Activated naive CD8-positive, alpha-beta T cell treated with anti-CD3 and anti-CD28 coated beads for 36 hours (primary cell): Measurements from ENCODE around the gene PSPN. TPM values are rescaled to one million over a fixed set of nuclear protein-coding genes. Genes with fewer than 3 reads are reported as not detected.

Experiments used
- DNase-seq: peaks from one replicate; pipeline ENCODE4 v3.0.0; 2021
- H3K27ac Mint-ChIP-seq: one replicate; pipeline ENCODE4 v1.8.0; 2022; ENCODE audit warnings: mild to moderate bottlenecking, moderate library complexity, mixed read lengths
- H3K27me3 Mint-ChIP-seq: one replicate; pipeline ENCODE4 v1.8.0; 2022; ENCODE audit warnings: mild to moderate bottlenecking, mixed read lengths
- H3K36me3 Mint-ChIP-seq: one replicate; pipeline ENCODE4 v1.8.0; 2021; ENCODE audit warnings: mild to moderate bottlenecking, mixed read lengths
- H3K4me1 Mint-ChIP-seq: one replicate; pipeline ENCODE4 v1.8.0; 2021; ENCODE audit warnings: mixed read lengths
- H3K4me3 Mint-ChIP-seq: one replicate; pipeline ENCODE4 v1.8.0; 2022; ENCODE audit warnings: mild to moderate bottlenecking, moderate library complexity, mixed read lengths
- H3K9me3 Mint-ChIP-seq: one replicate; pipeline ENCODE4 v1.8.0; 2022; ENCODE audit warnings: mixed read lengths
- total RNA-seq, 2 experiments: library from RNA; stranded (reverse); gene quantifications; one replicate each; pipeline ENCODE4 v1.2.3, GENCODE V29; 2021

PSPN gene
- total RNA-seq, 2 experiments from 2014 or later = 0.92 to 1.2 TPM

DNA sequence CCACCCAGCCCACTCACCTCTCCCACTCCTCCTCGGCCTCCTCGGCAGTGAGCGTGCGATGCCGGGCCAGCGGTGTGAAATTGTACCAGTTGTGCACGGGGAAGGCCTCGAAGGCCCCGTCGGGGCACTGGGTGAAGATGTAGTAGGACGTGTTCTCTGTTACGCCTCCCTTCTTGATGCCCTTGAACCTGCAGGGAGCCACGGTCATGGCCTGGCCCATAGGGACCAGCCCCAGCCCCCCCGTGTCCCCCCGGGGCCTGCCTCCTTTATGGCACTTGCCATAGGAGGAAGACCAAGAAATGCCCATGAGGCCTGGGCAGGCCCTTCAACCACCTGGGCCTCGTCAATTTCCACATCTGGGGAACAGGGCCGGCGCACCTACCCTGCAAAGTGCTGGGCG is 11.6 kb upstream of the PSPN start:
- no peak for DNase-seq
- Mint-ChIP-seq H3K27ac (no peak overlapping the region), H3K27me3 (no peaks in the 10 kb centered on the region), H3K4me3 (no peak overlapping the region), H3K9me3 (no peaks in the 10 kb centered on the region), H3K36me3 (peaks cover 33% of the 10 kb centered on the region), H3K4me1 (peaks cover 11% of the 10 kb centered on the region)

DNA sequence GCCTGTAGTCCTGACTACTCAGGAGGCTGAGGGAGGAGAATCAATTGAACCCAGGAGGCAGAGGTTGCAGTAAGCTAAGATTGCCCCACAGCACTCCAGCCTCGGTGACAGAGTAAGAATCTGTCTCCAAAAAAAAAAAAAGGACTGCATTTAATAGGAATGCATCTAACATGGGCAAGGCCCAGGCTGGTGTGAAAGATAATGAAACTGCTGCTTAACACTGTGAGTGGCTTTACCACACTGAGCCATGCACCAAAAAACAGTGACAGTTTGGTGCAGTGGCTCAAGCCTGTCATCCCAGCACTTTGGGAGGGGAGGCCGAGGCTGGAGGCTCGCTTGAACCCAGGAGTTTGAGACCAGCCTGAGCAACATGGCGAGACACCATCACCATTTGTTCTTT is 8.6 kb upstream of the PSPN start:
- DNase-seq = no peak

DNA sequence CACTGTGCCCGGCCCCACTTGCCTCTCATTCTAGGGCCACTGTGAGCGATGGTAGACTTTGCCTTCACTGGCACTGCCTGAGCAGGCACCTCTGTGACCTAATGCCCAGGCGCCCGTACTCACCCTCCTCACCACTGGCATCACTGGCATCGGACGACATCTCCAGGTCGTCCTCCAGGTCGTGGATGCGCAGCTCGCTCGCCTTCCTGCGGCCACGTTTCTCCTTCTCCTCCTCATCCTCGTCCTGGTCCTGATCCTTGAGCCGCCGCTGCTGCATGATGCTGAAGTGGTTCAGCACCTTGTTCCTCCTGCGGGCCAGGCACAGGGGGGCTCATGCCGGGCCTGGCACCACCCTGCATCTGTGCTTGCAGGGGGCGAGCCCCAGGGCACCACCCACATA is 7.5 kb upstream of the PSPN start:
- no peaks in the 10 kb centered on the region for H3K4me1 Mint-ChIP-seq
- no peak overlapping the region for H3K4me3 Mint-ChIP-seq
- no peak overlapping the region for H3K27ac Mint-ChIP-seq
- peaks cover 42% of the 10 kb centered on the region for H3K36me3 Mint-ChIP-seq
- DNase-seq = no peak
- H3K27me3 Mint-ChIP-seq = no peaks in the 10 kb centered on the region
- H3K9me3 Mint-ChIP-seq = no peaks in the 10 kb centered on the region

More for the DNA sequence above, 8.6 kb upstream of the PSPN start:
- Mint-ChIP-seq H3K36me3 (peaks cover 45% of the 10 kb centered on the region), H3K4me1 (no peaks in the 10 kb centered on the region), H3K9me3 (no peaks in the 10 kb centered on the region), H3K4me3 (no peak overlapping the region), H3K27ac (no peak overlapping the region), H3K27me3 (no peaks in the 10 kb centered on the region)

DNA sequence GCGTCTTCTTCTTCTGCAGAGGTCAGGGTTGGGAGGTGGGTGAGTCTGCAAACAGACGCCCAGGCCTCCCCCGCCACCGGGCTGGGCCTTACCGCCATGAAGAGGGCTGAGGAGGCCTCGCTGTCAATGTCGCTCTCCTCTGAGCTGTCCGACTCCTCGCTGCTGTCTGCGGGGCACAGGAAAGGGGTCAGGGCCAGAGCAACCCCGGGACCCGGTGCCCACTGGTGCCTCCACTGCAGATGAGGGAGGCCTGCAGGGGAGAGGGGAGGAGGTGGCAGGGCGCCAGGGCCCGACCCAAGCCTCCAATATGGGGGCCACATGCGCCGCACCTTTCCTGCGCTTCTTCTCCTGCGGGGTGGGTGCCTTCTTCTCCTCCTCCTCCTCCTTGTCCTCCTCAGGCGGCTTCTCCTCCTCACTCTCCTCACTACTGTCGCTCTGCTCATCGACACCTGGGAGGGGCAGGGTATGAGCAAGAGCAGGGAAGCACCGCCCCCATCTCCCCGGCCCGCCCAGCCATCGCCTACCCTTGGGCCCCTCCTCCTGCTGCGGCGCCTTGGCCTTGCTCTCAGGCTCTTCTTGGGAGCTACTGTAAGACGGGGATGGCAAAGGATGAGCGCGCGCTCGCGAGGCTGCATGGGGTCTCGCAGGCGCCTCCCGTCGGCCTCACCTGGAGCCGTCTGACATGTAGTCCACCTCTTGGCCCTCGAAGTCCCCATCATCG is 5.5 kb upstream of the PSPN start:
- no peak for DNase-seq
- Mint-ChIP-seq H3K4me3 (no peak overlapping the region), H3K36me3 (peaks cover 35% of the 10 kb centered on the region), H3K27ac (no peak overlapping the region), H3K4me1 (no peaks in the 10 kb centered on the region), H3K27me3 (no peaks in the 10 kb centered on the region), H3K9me3 (no peaks in the 10 kb centered on the region)

DNA sequence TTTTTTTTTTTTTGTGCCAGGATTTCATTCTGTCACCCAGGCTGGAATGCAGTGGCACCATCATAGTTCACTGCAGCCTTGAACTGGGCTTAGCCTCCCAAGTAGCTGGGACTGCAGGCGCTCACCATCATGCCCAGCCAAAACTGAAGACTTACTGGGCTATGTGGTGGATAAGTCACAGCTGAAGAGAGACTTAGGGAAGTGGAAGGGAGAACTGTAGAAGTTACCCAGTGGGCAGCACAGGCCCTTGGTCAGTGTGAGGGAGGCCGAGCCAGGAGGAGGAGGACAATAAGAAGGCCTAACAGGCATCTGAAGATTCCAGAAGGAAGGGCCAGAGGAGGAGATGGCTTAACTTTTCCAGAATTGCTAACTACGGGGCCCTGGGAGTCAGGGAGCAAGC is 4.0 kb upstream of the PSPN start:
- H3K4me1 Mint-ChIP-seq = no peaks in the 10 kb centered on the region
- no peak overlapping the region for H3K27ac Mint-ChIP-seq
- peaks cover 29% of the 10 kb centered on the region for H3K36me3 Mint-ChIP-seq
- no peak for DNase-seq
- H3K27me3 Mint-ChIP-seq = no peaks in the 10 kb centered on the region
- H3K4me3 Mint-ChIP-seq = peak overlapping the region; percentile 3
- no peaks in the 10 kb centered on the region for H3K9me3 Mint-ChIP-seq

DNA sequence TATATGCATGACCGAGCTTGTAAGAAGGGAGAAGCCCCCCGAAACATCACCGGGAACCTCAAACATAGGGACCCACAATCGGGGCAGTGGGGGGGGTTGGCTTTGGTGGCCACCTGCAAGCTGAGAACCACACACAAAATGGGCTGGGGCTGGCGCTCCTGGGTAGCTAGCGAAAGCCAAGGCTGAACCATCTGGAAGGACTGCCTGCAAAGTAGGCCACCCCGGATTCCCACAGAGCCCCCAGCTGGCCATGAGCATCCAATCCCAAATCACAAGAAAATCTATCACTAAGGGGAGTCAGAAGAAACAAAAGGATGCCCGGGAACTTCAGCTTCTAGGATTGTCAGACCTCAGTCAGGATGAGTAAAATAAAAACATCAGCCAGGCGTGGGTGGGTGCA is 2.8 kb upstream of the PSPN start:
- Mint-ChIP-seq H3K27me3 (no peaks in the 10 kb centered on the region), H3K9me3 (no peaks in the 10 kb centered on the region), H3K4me3 (no peak overlapping the region), H3K36me3 (peaks cover 28% of the 10 kb centered on the region), H3K4me1 (peaks cover 4% of the 10 kb centered on the region), H3K27ac (no peak overlapping the region)
- DNase-seq = no peak

DNA sequence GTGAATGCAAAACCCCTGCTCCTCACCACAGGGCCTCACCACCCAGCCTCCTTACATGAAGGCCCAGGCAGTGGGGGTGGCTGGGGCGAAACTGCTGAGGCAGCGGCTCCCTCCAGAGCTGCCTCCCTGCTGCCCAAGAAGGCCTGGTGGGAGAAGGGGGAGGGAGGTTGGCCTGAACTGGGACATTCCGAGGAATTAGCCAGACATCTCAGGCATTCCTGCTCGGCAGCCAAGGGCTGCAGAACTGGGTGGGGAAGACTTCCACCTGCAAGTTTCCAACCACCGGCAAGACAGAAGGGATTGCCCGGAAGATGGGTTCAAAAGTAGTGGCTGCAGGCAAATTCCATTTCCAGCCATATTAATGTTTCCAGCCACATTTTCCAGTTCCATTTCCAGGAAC is 2.3 kb upstream of the PSPN start:
- peaks cover 28% of the 10 kb centered on the region for H3K36me3 Mint-ChIP-seq
- DNase-seq = no peak
- H3K9me3 Mint-ChIP-seq = no peaks in the 10 kb centered on the region
- no peak overlapping the region for H3K27ac Mint-ChIP-seq
- no peak overlapping the region for H3K4me3 Mint-ChIP-seq
- H3K27me3 Mint-ChIP-seq = no peaks in the 10 kb centered on the region
- H3K4me1 Mint-ChIP-seq = peaks cover 4% of the 10 kb centered on the region

DNA sequence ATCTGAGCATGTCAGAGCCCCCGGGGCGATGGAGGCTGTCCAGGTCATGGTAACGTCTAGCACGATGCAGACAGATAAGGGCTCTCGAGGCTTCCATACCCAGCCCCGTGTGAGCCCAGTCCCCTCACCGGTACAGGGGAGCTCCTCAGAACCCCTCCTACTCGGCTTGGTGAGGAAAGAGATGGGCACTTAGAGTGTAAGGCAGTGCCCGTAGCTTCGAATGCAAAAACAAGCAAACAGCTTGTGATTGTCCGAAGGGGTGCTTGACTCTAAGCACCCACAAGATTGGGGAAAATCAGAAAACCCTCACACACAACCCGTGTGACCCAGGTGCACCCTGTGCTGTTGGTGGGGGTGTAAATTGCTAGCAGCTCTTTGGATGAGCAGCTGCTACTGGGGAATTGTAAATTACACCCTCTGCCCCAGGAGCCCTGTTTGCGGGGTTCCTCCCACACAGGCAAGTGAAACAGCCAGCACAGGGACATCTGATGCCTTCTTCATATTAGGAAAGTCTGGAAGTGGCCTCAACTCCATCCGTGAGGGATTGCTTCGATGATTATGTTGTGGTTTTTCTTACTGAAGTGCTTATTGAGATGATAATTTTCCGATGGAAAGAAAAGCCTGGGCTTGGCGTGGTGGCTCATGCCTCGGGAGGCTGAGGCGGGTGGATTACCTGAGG is 918 bp upstream of the PSPN start:
- H3K36me3 Mint-ChIP-seq = peaks cover 19% of the 10 kb centered on the region
- no peak for DNase-seq
- no peak overlapping the region for H3K27ac Mint-ChIP-seq
- H3K9me3 Mint-ChIP-seq = no peaks in the 10 kb centered on the region
- no peak overlapping the region for H3K4me3 Mint-ChIP-seq
- H3K4me1 Mint-ChIP-seq = peaks cover 8% of the 10 kb centered on the region
- H3K27me3 Mint-ChIP-seq = no peaks in the 10 kb centered on the region

DNA sequence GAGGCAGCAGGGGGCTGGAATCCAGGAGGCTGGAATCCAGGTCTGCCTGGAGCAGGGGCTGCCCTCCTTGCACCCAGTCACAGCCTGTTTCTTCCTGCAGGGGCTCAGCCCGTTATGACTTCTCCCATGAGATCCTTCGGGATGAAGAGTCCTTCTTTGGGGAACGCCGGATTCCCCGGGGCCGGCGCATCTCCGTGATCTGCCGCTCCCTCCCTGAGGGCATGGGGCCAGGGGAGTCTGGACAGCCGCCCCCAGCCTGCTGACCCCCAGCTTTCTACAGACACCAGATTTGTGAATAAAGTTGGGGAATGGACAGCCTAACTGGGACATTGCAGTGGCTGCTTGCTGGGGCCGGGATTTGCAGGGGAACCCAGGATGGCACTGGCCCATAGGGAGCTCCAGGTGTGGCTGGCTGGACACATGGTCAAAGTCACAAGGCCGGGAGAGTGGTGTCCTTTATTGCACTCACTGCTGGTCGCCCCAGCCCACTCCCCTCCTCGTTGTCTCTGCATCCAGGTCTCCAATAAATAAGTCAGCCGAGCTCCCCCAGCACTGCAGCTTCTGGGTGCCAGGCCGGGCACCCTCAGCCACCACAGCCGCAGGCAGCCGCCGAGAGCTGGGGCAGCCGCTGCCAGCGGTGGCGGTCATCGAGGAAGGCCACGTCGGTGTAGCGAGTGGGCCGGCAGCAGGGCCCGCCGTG is 872 bp downstream of the PSPN start:
- peaks cover 4% of the 10 kb centered on the region for H3K36me3 Mint-ChIP-seq
- H3K27me3 Mint-ChIP-seq = no peaks in the 10 kb centered on the region
- H3K4me1 Mint-ChIP-seq = peaks cover 8% of the 10 kb centered on the region
- no peak overlapping the region for H3K4me3 Mint-ChIP-seq
- no peak overlapping the region for H3K27ac Mint-ChIP-seq
- DNase-seq = no peak
- no peaks in the 10 kb centered on the region for H3K9me3 Mint-ChIP-seq

DNA sequence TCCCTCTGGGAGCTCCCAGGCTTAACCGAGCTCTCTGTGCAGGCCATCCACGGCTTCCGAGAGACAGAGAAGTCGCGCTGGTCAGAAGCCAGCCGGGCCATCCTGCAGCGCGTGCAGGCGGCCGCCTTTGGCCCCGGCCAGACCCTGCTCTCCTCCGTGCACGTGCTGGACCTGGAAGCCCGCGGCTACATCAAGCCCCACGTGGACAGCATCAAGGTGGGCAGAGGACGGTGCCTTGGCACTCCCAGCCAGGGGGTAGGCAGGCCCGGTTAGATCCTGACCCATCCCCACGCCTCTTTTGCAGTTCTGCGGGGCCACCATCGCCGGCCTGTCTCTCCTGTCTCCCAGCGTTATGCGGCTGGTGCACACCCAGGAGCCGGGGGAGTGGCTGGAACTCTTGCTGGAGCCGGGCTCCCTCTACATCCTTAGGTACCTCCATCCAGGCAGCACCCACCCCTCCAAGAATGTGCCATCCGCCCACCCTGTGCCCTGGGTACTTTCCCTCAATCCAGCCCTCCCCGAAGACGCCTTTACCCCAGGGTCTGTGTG is 1.5 kb downstream of the PSPN start:
- no peaks in the 10 kb centered on the region for H3K27me3 Mint-ChIP-seq
- H3K4me3 Mint-ChIP-seq = no peak overlapping the region
- no peak for DNase-seq
- peaks cover 8% of the 10 kb centered on the region for H3K4me1 Mint-ChIP-seq
- H3K36me3 Mint-ChIP-seq = peaks cover 4% of the 10 kb centered on the region
- no peak overlapping the region for H3K27ac Mint-ChIP-seq
- H3K9me3 Mint-ChIP-seq = no peaks in the 10 kb centered on the region

DNA sequence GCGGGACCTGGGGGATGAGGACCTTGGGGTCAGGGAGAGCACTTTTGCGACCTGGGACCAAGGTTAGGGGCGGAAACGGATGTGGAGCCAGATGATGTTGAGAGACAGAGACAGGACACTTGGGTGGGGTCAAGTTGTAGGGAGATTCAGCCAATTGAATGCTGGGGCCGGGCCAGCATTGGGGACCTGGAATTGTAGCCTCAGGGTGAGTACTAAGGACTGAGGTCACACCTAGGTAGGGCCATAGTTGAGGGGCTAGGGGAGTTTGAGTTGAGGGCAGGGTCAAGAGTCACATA is 2.0 kb downstream of the PSPN start:
- Mint-ChIP-seq H3K4me3 (peak overlapping the region; percentile 82), H3K27me3 (no peaks in the 10 kb centered on the region), H3K9me3 (no peaks in the 10 kb centered on the region), H3K4me1 (peaks cover 8% of the 10 kb centered on the region), H3K36me3 (peaks cover 4% of the 10 kb centered on the region), H3K27ac (peak overlapping the region; percentile 85)
- DNase-seq = no peak

DNA sequence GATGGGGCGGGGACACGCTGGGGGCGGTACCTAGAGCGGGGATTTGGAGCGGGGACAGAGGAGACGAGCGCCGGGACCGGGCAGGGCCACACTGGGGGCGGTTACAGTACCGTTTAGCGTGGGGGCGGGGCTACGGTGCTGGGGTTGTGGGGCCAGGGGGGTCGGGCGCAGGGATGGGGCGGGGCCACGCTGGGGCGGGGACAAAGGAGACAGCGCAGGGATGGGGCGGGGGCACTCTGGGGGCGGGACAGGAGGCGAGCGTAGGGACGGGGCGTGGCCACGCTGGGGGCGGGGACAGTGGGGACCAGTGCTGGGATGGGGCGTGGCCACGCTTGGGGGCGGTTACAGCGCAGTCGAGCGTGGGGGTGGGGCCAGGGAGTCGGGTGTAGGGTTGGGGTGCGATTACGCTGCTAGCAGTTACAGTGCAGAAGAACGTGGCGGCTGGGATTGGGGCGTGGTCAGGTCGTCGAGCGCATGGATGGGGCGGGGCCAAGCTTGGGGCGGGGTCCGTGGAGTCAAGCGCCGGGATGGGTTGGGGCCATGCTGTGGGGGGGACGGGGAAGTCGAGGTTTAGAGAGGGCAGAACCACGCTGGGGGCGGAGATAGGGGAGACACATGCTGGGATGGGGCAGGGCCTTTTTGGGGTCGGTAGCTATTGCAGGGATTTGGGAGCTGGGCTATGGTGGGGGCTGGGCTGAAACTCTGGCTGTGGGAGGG is 2.5 kb downstream of the PSPN start:
- DNase-seq = peak; percentile 99
- Mint-ChIP-seq H3K27ac (peak overlapping the region; percentile 93), H3K27me3 (no peaks in the 10 kb centered on the region), H3K4me1 (peaks cover 8% of the 10 kb centered on the region), H3K36me3 (peaks cover 6% of the 10 kb centered on the region), H3K4me3 (peak overlapping the region; percentile 87), H3K9me3 (no peaks in the 10 kb centered on the region)

DNA sequence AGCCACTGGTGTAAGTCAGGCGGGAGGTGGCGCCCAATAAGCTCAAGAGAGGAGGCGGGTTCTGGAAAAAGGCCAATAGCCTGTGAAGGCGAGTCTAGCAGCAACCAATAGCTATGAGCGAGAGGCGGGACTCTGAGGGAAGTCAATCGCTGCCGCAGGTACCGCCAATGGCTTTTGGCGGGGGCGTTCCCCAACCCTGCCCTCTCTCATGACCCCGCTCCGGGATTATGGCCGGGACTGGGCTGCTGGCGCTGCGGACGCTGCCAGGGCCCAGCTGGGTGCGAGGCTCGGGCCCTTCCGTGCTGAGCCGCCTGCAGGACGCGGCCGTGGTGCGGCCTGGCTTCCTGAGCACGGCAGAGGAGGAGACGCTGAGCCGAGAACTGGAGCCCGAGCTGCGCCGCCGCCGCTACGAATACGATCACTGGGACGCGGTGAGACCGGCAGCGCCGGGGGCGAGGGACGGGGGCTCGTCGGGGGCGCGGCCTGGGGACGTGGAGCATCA is 3.1 kb downstream of the PSPN start, which contains the start of gene ALKBH7:
Gene ALKBH7, plus strand, starts transcription at position 201 of the 502 bp plus-strand sequence. Its CDS starts 27 bp downstream, at position 228.
- H3K27ac Mint-ChIP-seq = peak within 1 kb of the TSS; percentile 93
- peak within 1 kb of the TSS; percentile 87 for H3K4me3 Mint-ChIP-seq
- peaks cover 8% of the 10 kb centered on the region for H3K4me1 Mint-ChIP-seq
- H3K27me3 Mint-ChIP-seq = no peaks in the 10 kb centered on the region
- no peaks in the 10 kb centered on the region for H3K9me3 Mint-ChIP-seq
- peaks cover 7% of the 10 kb centered on the region for H3K36me3 Mint-ChIP-seq
- peak; percentile 96 for DNase-seq

DNA sequence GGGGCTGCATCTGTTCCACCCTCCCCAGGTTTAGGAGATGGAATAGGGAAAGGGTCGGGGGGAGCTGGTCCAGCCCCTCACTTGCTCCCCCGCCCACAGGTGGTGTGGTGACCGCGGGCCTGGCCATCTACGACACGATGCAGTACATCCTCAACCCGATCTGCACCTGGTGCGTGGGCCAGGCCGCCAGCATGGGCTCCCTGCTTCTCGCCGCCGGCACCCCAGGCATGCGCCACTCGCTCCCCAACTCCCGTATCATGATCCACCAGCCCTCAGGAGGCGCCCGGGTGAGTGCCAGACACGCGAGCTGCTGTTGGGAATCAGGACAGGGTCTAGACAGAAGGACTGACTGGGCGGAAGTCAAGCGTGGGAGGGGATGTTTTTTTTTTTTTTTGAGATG is 11.4 kb downstream of the PSPN start:
- Mint-ChIP-seq H3K4me1 (peaks cover 10% of the 10 kb centered on the region), H3K27me3 (no peaks in the 10 kb centered on the region), H3K9me3 (no peaks in the 10 kb centered on the region), H3K27ac (peak overlapping the region; percentile 45), H3K36me3 (peaks cover 39% of the 10 kb centered on the region), H3K4me3 (peak overlapping the region; percentile 40)
- DNase-seq = no peak
